Right ventricle myocardium inferior (tissue), 1 donor: ENCODE data around the gene MBLAC1. TPM values are rescaled to one million over a fixed set of nuclear protein-coding genes. Genes with fewer than 3 reads are reported as not detected.
"Not testable (repeated sequence)": the region's sequence is repeated elsewhere in the genome, so short reads cannot be mapped to it uniquely, and the experiment has no call there.

ENCODE experiments used
- ATAC-seq: fragments of 200-7000 bp; cut with Tn5 transposase; one replicate; pipeline ENCODE4 v1.9.1; 2020; ENCODE audit warnings: mild to moderate bottlenecking, moderate library complexity
- DNase-seq: peaks from one replicate; pipeline ENCODE4 v3.0.0; 2021; ENCODE audit errors: missing footprints
- intact Hi-C: fragments of 100-400 bp; cut with DNase I; formaldehyde crosslinking; loops from one replicate; pipeline ENCODE4 v1.11.0; 2022
- total RNA-seq: library from RNA; stranded (reverse); fragmentation: NEBNext Ultra II Directional; extraction: Animal tissue kit (Norgen Biotek cat#: 25700); gene quantifications from one replicate; pipeline ENCODE4 v1.2.1, GENCODE V29; 2021
- donor health status: DM: no; HTN: yes; CAD: no; lungs with severe emphysema.

Gene MBLAC1
- total RNA-seq, 1 donor from 2014 or later = 2.1 TPM

DNA sequence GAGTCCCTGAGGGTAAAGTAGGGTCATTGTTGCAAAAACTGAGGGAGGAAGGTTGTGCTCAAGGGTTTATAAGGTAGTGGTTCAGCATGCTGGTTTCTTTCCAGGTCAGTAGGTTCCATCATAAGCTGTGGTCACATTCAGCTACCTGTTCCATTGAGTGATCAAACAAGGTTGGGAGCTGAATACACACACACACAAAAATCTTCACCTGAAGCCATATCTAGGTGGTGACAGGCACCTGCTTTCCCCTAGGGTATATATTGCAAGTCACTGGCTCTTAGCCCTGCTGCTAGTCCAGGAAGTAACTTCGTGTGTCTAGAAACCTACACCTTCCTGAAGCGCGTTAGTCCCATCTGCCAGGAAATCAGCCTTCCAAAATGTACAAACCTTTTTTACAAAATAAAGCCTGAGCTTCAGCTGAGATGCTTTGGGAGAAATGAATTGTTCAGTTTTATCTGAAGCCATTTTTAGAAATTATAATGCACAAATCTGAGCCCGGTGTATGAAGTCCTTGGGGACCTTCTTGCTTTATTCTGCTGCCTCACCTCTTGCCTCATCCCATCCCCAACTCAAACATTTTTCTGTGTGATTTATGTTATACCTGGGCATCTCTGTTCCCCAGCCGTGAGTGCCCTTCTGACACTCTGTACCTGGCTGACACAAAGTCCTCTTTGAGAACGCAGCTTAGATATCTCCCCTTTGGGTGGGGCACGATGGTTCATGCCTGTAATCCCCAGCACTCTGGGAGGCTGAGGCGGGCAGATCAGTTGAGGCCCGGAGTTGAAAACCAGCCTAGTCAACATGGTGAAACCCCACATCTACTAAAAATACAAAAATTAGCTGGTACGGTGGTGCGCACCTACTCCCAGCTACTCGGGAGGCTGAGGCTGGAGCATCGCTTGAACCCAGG is 11.3 kb downstream of the MBLAC1 start:
- ATAC-seq = no peak
- DNase-seq = no peak
- intact Hi-C loops = no loop called here

DNA sequence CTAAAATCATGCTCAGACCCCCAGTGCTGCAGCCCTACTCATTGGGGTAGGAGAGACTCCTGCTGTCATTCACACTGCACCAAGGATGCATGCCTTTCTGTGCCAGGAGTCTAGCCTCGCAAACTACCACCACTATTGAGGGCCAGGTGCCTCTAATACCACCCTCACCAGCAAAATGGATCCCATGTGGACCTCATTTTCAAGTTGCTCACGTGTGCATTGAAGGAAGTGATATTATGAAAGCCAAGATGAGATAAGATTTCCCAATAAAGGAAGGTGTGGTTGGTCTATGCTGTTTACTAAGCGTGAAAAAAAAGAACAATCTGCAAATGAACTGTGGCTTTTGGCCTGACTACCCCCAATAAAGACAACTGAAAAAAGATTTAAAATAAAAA is 14.8 kb downstream of the MBLAC1 start:
- no peak for DNase-seq
- intact Hi-C loops = loop anchor here (10.0 kb wide), 1 partner anchor 203 kb away; no protein-coding TSS in a partner anchor
- no peak for ATAC-seq

DNA sequence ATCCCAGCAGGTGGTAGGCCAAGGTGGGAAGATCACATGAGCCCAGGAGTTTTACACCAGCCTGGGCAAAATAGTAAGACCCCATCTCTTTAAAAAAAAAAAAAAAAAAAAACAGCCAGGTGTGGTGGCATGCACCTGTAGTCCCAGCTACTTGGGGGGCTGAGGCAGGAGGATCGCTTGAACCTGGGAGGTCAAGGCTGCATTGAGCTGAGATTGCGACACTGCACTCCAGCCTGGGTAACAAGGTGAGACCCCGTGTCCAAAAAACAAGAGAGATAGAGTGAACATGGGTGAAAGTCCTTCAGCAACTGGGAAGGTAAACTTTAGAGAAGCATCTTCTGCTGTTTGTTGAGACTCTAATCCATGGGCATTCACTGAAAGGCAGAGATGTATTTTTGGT is 15.7 kb downstream of the MBLAC1 start:
- intact Hi-C loops = loop anchor here (10.0 kb wide), 1 partner anchor 202 kb away; no protein-coding TSS in a partner anchor
- DNase-seq (no peak), ATAC-seq (no peak)

DNA sequence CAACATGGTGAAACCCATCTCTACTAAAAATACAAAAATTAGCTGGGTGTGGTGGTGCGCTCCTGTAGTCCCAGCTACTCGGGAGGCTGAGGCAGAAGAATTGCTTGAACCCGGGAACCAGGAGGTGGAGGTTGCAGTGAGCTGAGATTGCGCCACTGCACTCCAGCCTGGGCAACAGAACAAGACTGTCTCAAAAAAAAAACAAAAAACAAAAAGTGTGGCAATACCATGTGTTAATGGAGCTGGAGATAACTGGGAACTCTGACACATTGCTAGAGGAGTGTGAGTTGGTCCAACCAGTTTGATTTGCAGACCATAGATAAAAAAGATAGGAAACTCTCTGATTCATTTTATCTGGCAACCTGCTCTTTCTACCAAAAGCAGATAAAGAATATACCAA is 19.6 kb downstream of the MBLAC1 start:
- intact Hi-C loops = loop anchor here (10.0 kb wide), 1 partner anchor 198 kb away; no protein-coding TSS in a partner anchor
- not testable (repeated sequence) for DNase-seq, ATAC-seq

DNA sequence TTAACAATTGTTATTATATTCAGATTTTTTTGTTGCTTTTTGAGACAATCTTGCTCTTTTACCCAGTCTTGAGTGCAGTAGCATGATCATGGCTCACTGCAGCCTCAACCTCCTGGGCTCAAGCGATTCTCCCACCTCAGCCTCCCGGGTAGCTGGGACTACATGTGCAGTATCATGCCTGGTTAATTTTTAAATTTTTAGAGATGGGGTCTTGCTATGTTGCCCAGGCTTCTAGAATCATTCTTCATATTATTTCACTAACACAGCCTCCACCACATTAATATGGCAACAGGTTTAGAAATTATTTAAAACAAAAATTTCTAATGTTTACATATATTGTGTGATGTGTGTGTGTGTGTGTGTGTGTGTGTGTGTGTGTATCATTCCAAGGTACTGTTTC is 20.5 kb downstream of the MBLAC1 start:
- intact Hi-C loops = loop anchor here (10.0 kb wide), 1 partner anchor 198 kb away; no protein-coding TSS in a partner anchor
- DNase-seq = no peak
- no peak for ATAC-seq

DNA sequence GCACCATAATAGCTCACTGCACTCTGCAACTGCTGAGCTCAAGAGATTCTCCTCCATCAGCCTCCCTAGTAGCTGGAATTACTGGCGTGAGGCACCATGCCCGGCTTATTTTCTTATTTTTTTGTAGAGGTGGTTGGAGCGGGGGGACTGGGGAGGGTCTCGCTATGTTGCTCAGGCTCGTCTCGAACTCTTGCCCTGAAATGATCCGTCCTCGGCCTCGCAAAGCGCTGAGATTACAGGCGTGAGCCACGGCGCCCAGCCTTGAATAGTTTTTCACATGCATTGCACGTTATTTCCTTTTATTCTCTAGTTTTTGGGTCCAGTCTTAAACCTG is 21.4 kb downstream of the MBLAC1 start:
- ATAC-seq (peak; percentile 1), DNase-seq (no peak)
- intact Hi-C loops = loop anchor here (10.0 kb wide), 1 partner anchor 197 kb away; no protein-coding TSS in a partner anchor

DNA sequence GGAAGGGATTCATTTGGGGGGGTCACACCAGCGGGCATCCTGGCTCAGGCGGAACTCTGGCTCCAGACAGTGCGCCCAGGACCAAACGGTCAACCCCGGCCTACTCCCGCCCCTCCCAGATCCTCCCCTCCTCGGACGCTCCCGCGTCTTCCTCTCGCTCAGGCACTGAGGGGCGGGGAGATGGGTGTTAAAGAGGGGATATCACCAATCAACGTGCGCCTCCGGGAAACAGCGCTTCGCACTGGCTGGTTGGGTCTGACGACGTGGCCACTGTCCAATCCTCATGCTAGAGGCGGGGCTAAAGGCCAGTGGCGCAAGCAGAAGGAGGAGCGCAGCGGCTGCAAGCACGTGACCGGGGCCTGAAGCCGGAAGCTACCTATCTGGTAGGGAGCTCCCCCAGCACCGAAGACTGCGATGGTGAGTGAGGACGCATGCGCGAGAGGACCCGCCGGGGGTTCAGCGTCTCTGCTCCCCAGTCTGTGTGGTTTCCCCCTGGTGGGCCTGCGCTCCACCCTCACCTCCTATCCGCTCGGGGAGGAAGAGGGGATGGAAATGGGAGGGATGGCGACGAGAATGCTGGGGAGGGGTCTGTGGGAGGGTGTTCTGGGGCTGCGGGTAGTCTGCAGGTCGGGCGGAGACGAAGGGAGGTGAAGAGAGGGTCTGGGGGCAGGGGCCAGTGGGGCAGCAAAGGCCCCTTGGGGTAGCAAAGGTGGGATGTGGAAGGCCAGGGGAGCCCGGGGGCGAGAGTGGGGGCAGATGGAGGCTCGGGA is 22.0 kb downstream of the MBLAC1 start, which contains the start of gene LAMTOR4:
TSS of gene LAMTOR4 (plus strand) at position 360 of the 770 bp plus-strand sequence. CDS start at position 415, 55 bp downstream.
- ATAC-seq (peak; percentile 100), DNase-seq (peak; percentile 99)
- intact Hi-C loops = loop anchor here (10.0 kb wide), 1 partner anchor 196 kb away; no protein-coding TSS in a partner anchor

DNA sequence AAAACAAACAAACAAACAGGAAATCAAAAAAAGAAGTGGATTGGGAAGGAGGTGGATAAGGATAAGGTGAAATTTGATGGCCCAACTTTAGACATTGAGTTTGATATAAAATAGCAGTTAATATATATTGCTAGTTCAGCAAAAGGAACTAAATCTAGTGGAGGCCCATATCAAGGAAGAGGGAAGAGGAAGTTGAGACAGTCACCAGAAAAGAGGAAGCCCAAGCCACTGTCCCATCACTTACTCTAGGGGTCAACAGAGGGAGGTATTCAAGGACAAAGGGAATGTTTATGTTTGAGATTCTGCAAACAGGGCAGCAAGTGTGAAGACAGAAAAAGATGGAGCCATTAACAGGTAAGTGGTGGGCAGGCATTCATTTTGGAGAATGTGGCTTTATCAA is 25.6 kb downstream of the MBLAC1 start:
- ATAC-seq (no peak), DNase-seq (no peak)
- intact Hi-C loops = no loop called here

DNA sequence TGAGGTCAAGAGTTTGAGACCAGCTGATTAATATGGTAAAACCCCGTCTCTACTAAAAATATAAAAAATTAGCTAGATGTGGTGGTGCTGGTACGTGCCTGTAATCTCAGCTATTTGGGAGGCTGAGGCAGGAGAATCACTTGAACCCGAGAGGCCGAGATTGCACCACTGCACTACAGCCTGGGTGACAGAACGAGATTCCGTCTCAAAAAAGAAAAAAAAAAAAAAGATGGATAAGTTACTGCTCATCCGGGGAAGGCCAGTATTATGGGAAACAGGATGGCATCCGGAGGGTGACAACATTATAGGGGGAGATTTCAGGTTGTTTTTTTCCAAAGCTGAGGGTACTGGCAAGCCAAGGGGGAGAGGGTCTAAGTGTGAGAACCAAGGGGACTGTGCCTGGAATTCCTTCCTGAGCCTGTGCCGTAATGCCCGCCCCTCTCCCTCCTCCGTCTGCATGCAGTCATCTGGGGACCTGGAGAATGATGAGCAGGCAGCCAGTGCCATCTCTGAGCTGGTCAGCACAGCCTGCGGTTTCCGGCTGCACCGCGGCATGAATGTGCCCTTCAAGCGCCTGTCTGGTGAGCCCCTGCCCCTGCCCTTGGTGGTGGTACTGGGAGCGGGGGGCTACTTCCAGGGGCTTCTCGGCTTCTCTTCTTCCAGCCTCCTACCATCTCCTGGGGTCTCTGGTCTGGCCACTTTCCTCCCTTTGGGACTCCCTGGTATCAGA is 26.3 kb downstream of the MBLAC1 start:
- DNase-seq = no peak
- ATAC-seq = no peak
- intact Hi-C loops = no loop called here

DNA sequence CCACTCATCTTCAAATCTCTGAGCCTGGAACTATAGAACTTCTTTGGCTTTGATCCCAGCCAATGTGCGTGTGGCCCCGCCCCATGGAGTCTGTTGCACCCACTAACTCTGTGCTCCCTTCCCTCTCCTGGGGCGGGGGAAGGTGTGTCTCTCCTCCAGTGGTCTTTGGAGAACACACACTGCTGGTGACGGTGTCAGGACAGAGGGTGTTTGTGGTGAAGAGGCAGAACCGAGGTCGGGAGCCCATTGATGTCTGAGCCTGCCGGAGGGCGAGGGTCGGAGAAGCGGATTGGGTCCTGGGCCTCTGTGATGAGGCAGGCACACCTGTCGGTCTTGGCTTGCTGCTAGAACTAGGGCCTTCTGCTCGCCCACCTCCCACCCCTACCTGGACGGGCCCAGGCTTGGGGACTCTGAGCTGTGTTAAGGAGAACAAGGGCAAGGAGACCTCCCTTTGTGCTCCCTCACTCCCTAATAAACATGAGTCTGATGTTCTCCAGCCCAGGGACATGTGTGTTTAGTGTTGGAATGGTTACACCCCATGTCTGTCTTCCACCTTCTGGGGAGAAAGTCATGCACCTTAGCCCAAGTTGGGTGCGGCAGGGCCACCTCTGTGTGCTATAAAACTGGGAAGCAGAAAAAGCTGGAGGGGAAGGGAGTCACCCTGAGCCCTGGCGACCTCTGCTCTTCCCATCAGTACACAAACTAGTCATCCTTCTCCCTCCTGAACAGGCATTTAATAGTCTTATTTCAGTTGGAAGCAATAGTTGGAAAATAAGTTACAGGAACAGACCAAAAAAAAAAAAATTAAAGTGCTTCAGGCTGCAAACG is 27.2 kb downstream of the MBLAC1 start:
- ATAC-seq = no peak
- intact Hi-C loops = no loop called here

DNA sequence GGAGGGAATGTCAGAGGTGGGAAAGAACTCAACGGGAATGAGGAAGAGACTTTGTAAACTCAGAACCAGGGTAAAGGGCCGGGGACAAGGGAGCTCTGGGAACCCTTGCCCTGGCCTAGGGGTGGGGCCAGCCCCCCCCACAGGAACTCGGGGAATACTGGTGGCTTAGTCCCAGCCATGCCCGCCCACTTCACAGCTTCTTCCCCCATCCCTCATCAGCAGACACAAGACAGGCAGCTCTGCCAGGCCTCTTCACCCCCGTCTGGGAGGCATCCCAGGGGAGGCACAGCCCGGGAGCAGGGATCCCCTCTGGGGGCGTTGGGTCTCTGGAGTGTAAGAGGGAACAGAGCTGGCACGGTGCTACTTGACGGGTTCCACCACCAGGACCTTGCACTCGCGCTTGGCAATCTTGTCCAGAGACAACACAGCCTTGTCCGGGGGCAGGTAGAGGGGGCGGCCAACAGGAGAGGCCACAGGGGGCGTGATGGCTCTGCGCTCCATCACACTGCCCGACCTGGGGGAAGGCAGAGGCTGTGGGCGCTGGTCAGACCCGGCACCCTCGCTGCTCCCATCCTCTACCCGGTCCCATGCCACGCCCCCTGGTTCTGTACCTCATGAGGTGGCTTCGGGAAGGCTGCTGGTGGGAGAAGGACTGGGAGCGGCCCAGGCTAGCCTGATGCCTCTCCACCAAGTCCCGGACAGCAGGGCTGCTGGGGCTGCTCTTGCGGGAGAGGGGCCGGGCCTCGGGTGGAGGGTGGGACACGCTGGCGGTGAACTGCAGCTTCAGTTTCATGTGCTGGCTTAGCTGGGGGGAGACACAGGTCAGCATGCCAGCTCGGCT is 28.1 kb downstream of the MBLAC1 start:
- intact Hi-C loops = no loop called here
- DNase-seq (no peak), ATAC-seq (no peak)

More for the DNA sequence above, 27.2 kb downstream of the MBLAC1 start:
- DNase-seq = no peak

DNA sequence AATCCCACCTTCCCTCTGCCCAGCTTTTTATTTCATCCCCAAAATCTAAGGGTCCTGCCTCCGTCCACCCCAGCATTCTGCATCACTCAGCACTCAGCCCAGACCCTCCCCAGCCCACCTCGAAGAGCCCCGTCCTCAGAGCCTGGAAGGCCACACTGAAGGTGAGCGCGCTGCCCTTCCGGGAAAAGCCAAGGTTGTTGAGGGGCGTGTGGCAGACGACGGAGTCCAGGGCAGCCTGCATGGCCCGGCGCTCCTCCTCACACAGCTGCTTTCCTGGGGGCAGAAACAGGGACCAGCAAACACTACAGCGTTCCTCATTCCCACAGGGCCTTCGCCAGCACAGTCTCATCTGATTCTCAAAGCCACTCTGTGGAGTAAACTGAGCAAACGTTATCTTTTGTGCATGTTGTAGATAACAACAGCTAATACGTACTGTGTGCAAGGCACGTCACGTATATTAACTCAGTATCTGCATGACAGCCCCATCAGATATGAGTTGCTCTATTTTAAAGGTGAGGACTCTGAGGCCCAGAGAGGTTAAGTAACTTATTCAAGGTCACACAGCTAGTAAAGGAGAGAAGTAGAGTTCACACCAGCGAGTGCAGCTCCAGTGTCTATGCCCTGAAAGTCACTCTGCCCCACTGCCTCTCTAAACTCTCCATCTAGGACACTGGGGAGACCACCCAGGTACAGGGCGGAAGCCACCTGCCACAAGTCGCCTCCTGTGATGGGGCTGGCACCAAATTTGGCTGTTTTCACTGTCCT is 29.0 kb downstream of the MBLAC1 start:
- DNase-seq = no peak
- intact Hi-C loops = no loop called here
- no peak for ATAC-seq

DNA sequence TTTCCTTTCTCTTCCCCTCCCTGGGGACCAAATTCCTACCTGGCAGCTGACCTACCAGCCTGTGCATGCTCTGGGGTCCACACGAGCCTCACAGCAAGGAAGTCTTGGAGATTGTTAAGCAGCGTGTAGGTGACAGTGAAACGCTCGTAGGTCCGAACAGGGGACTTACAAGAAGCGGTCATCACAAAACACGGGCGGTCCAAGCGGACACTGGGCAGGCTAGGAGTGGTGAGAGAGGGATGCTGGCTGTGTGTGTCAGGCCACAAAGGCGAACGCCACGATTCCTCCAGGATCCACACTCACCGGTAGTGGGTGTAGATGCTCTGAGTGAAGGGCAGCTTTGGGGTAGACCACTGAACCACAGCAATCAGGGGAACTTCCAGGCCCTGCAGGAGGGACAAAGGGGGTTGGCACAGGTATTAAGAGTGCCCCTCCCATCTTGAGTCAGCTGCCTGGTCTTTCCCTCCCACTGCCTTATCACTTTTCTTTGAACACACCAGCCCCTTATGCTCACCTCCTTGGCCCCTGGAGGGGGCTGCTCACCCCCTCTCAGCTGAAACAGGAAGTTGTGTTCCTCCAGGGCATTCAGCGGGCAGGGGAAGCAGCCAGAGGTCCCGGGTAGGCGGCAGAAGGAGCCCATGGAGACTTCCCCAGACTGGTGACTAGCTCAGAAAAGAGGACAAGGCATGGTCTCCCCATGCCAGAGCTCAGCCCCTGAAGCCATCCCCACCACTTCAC is 29.7 kb downstream of the MBLAC1 start:
- intact Hi-C loops = no loop called here
- DNase-seq = no peak
- no peak for ATAC-seq

DNA sequence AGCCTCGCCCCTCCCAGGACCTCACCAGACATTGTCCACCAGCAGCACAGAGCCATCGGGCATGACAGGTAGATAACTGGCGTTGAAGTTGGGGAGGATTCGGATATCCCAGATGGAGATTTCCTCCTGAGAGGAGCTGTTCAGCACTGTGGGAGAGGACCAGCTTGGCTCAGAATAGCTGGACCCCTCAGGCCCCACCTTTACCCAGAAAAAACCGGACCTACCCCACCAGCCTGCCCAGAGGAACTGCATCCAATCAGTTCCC is 30.2 kb downstream of the MBLAC1 start:
- intact Hi-C loops = no loop called here
- no peak for DNase-seq
- no peak for ATAC-seq

DNA sequence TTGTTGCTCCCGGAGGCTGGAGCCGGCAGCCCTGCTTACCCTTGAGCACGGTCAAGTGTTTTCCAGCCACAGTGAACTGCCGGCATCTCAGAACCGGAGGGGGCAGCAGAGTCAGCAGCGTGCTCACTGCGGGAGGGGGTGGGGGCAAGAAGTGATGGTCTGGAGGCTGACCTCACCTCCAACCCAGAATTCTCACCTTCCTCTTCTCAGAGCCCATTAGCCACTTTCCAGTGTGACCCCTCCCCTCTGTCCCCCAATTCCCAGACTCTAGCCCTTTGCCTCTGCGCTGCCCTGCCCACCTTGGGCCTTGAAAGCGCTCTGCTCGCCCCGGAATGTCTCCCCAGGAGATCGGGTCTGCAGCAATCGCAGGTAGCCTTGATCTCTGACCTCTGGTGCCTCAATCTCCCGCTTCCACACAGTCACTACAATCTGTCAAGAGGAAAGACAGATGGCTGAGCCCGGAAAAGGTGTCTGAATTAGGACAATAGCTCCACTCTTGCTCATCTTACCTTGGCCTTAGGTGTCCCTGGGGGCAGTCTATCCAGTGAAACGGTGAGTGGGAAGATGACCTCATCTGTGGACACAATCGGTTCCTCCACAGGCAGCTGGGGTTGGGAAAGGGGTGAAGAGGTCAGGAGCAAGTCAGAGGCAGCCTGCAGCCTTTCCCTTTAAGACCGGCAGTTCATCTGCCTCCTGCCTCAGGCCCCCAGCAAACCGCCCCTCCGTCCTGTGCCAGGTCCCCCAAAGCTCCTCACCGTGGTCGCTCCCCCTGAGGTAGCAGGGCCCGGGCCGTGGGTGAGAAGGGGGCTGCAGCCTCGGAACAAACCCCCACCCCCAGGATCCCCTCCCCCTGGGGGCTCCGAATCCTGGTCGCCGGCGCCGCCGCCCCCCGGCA is 30.8 kb downstream of the MBLAC1 start:
- intact Hi-C loops = no loop called here
- ATAC-seq (peak; percentile 18), DNase-seq (no peak)
